ENCODE measurements around the gene SF3B3.
"Not testable (repeated sequence)": the region's sequence is repeated elsewhere in the genome, so short reads cannot be mapped to it uniquely, and the experiment has no call there.

Gene SF3B3

GRCh38 chr16:70610273-70611223, 86.9 kb downstream of the SF3B3 start:
- in situ Hi-C loops (cut with HindIII; ENCODE audit: low sequenced_read_pairs): no loop called here

GRCh38 chr16:70611224-70611598, 87.6 kb downstream of the SF3B3 start:
- in situ Hi-C loops (cut with HindIII; ENCODE audit: low sequenced_read_pairs): no loop called here

- in situ Hi-C loops (cut with HindIII; ENCODE audit: low sequenced_read_pairs): no loop called here
Observed at GRCh38 chr16:70611785-70612303, 88.2 kb downstream of the SF3B3 start.

GRCh38 chr16:70612931-70613330, 89.3 kb downstream of the SF3B3 start:
- in situ Hi-C loops (cut with HindIII; ENCODE audit: low sequenced_read_pairs): no loop called here

- in situ Hi-C loops (cut with HindIII; ENCODE audit: low sequenced_read_pairs): no loop called here
Observed at GRCh38 chr16:70614208-70614951, 90.8 kb downstream of the SF3B3 start.

GRCh38 chr16:70615945-70616344, 92.3 kb downstream of the SF3B3 start:
- in situ Hi-C loops (cut with HindIII; ENCODE audit: low sequenced_read_pairs): loop anchor here (5.0 kb wide), 1 partner anchor 54 kb away; no protein-coding TSS in a partner anchor

- in situ Hi-C loops (cut with HindIII; ENCODE audit: low sequenced_read_pairs): not testable (repeated sequence)
Observed at GRCh38 chr16:70621864-70622263, 98.2 kb downstream of the SF3B3 start.
